ENCODE data around the gene CARNS1. TPM values are rescaled to one million over a fixed set of nuclear protein-coding genes. Genes with fewer than 3 reads are reported as not detected.

Gene CARNS1
- total and polyA plus RNA-seq, 2 of the 13 experiments (the other 11 are each of a cell fraction or from before 2014, with no cell fraction given) = not detected

DNA sequence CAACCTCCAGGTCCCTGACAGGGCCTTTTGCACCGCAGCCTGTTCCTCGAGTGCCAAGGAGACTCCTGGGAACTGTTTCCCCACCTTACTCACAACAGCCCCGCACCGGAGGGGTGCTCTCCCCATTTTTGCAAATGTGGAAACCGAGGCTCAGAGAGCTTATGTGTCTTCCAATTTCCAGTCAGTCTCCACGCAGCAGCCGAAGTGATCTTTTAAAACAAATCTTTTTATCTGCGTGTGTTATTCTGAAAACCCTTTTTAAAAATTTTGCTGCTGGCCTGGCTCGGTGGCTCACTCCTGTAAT is 54.0 kb downstream of the CARNS1 start (continued):
- TF ChIP-seq ATF4 (CRISPR knock-in tag; IDR thresholded peaks at IDR 0.05) = no peak; a peak in 1 of 4 replicates
- no peak for TF ChIP-seq HMGA1 (CRISPR knock-in tag; conservative IDR thresholded peaks at IDR 0.05)
- TF ChIP-seq SIX1 (CRISPR knock-in tag; IDR thresholded peaks at IDR 0.05; ENCODE audit: borderline replicate concordance) = no peak
- TF ChIP-seq ZNF530 (CRISPR knock-in tag; IDR thresholded peaks at IDR 0.05; ENCODE audit: low read depth) = no peak
- TF ChIP-seq RFX1 (IDR thresholded peaks at IDR 0.05) = no peak
- TF ChIP-seq CBX2 (IDR thresholded peaks at IDR 0.05; ENCODE audit: low read depth, low read length) = no peak
- TF ChIP-seq CBX2 (CRISPR knock-in tag; IDR thresholded peaks at IDR 0.05; ENCODE audit: low read depth) = no peak
- TF ChIP-seq ZFY (CRISPR knock-in tag; IDR thresholded peaks at IDR 0.05) = no peak
- 0 out of 2 replicates have a peak, but pooled peaks have one; percentile 3 for TF ChIP-seq HOMEZ (CRISPR knock-in tag; IDR thresholded peaks at IDR 0.05; ENCODE audit: low read depth)
- TF ChIP-seq SP2 (CRISPR knock-in tag; IDR thresholded peaks at IDR 0.05) = no peak
- TF ChIP-seq HDAC2 (CRISPR knock-in tag; IDR thresholded peaks at IDR 0.05) = no peak
- TF ChIP-seq SOX13 (IDR thresholded peaks at IDR 0.05) = no peak
- no peak for TF ChIP-seq SOX13 (CRISPR knock-in tag; conservative IDR thresholded peaks at IDR 0.05 in 1 of 2, IDR thresholded peaks at IDR 0.05 in 1 of 2)
- TF ChIP-seq ZNF205 (CRISPR knock-in tag; IDR thresholded peaks at IDR 0.05) = no peak
- 0 out of 2 replicates have a peak, but pooled peaks have one; percentile 11 for TF ChIP-seq GATA4 (IDR thresholded peaks at IDR 0.05; ENCODE audit: borderline replicate concordance, low read depth)
- no peak for TF ChIP-seq NR2F6 (IDR thresholded peaks at IDR 0.05)
- no peak for TF ChIP-seq NR2F6 (CRISPR knock-in tag; IDR thresholded peaks at IDR 0.05)
- TF ChIP-seq ATRX (CRISPR knock-in tag; IDR thresholded peaks at IDR 0.05; ENCODE audit: borderline replicate concordance) = no peak
- TF ChIP-seq ZNF501 (CRISPR knock-in tag; IDR thresholded peaks at IDR 0.05) = peak; percentile 8; the same call in 1 of the 2 replicates
- 0 out of 2 replicates have a peak, but pooled peaks have one; percentile 8 for TF ChIP-seq ZNF557 (CRISPR knock-in tag; IDR thresholded peaks at IDR 0.05)
- no peak for TF ChIP-seq TOE1 (CRISPR knock-in tag; IDR thresholded peaks at IDR 0.05)
- TF ChIP-seq, protein P1, sequence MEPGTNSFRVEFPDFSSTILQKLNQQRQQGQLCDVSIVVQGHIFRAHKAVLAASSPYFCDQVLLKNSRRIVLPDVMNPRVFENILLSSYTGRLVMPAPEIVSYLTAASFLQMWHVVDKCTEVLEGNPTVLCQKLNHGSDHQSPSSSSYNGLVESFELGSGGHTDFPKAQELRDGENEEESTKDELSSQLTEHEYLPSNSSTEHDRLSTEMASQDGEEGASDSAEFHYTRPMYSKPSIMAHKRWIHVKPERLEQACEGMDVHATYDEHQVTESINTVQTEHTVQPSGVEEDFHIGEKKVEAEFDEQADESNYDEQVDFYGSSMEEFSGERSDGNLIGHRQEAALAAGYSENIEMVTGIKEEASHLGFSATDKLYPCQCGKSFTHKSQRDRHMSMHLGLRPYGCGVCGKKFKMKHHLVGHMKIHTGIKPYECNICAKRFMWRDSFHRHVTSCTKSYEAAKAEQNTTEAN (CRISPR knock-in tag; conservative IDR thresholded peaks at IDR 0.05) = no peak
- TF ChIP-seq CAMTA2 (CRISPR knock-in tag; IDR thresholded peaks at IDR 0.05; ENCODE audit: borderline replicate concordance) = no peak
- TF ChIP-seq ZNF543 (CRISPR knock-in tag; IDR thresholded peaks at IDR 0.05) = no peak
- TF ChIP-seq KMT2A (CRISPR knock-in tag; IDR thresholded peaks at IDR 0.05) = no peak; the same call in 1 of the 2 replicates
- no peak for TF ChIP-seq ZNF329 (CRISPR knock-in tag; IDR thresholded peaks at IDR 0.05; ENCODE audit: low read depth)
- no peak for TF ChIP-seq ZNF33B (CRISPR knock-in tag; IDR thresholded peaks at IDR 0.05)
- TF ChIP-seq, protein P2, sequence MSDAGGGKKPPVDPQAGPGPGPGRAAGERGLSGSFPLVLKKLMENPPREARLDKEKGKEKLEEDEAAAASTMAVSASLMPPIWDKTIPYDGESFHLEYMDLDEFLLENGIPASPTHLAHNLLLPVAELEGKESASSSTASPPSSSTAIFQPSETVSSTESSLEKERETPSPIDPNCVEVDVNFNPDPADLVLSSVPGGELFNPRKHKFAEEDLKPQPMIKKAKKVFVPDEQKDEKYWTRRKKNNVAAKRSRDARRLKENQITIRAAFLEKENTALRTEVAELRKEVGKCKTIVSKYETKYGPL (CRISPR knock-in tag; IDR thresholded peaks at IDR 0.05) = no peak
